Urothelium cell line (cell line): ENCODE results near the gene TFPI.
"Not testable (repeated sequence)": the region's sequence is repeated elsewhere in the genome, so short reads cannot be mapped to it uniquely, and the experiment has no call there.

Experiments
- DNase-seq: peaks from one replicate; pipeline ENCODE4 v3.0.0; 2011; ENCODE audit warnings: low spot score, mixed read lengths
- FAIRE-seq: peaks from 2 replicates; lab custom pipeline; 2011; peaks lifted over from hg19 to GRCh38; lab: Jason Lieb, UNC

The TFPI gene

DNA sequence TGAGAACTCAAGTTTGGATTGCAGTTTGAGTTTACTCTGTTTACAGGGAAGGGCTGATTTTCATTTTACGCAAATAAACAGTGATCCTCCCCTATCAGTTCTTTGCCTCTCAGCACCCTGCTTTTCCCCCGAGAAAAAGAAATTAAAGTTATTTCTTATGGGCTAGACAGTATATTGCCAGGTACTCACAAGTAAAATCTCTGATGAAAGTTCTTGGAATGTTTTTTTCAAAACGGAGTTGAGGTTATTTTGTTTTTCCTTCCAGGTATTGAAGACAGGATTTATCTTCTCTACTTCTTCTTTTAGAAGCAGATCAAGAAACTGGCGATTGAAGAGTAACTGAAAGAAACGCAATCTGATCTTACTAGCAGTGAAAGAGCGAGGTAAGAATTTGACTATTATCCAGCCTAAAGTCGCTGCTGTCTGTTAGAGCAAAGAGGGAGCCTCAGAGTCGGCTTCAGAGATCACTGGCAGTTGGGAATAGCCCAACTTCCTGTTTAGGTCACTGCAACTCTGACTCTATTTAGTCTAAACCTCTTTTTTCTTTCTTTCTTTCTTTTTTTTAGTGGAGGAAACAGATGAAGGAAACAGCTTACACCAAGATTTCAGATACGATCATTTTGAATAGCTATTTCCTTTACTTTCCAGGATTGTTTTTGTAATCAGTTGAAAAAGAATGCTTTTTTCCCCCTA, at the start of gene TFPI:
TSS of gene TFPI (minus strand) at position 425 of the 693 bp plus-strand sequence. CDS start 50,667 bp downstream, outside the sequence.
- FAIRE-seq: no peak
- DNase-seq: peak; percentile 39

DNA sequence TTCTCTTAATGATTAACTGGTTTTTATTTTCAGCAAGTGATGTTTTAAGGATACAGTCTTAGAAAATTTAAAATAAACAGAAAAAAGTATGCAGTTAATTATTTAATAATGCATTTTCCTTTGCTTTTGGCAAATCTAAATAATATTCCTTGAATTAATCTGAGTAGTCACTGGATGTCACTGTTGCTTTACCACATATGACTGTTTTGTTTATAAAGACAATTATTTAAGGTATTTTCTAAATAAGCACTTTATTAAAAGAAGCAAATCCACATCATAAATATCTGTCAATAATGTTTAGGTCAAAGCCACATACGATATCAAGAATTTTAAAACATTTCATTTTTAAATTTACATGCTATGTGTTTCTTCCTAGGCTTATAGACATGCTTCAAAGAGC, 40.6 kb upstream of the TFPI start:
- no peak for DNase-seq
- no peak for FAIRE-seq

DNA sequence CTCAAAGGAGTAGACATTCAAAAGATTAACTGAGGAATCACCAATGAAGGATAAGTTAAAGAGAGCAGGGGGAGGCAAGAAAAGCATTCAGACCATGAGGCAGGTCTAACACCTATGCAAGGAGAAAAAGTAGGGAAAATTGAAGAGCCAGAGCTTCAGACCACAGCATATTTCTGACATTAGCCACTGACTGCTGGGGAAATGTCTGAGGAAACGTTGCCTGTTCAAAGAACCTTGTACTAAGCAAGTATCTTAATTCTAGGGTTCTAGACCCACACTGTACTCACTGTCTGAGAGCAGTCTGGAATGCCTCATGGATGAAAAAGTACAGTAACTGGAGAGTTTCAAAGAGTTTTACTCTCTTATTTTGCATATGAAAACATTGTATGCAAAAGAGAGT, 39.5 kb upstream of the TFPI start:
- DNase-seq (peak; percentile 4), FAIRE-seq (no peak)

DNA sequence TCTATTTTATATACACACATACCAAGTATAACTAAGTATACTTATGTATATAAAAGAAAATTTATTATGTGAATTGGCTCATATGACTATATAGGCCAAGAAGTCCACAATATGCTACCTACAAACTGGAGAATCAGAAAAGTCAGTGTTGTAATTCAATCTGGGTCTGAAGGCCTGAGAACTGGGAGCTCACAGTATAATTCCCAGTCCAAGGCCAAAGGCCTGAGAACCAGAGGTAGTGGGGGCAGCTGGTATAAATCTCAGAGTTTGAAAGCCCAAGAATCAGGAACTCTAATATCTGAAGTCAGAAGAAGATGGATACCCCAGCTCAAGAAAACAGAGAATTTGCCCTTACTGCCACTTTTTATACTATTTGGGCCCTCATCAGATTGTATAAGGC, 38.9 kb upstream of the TFPI start:
- FAIRE-seq: no peak

DNA sequence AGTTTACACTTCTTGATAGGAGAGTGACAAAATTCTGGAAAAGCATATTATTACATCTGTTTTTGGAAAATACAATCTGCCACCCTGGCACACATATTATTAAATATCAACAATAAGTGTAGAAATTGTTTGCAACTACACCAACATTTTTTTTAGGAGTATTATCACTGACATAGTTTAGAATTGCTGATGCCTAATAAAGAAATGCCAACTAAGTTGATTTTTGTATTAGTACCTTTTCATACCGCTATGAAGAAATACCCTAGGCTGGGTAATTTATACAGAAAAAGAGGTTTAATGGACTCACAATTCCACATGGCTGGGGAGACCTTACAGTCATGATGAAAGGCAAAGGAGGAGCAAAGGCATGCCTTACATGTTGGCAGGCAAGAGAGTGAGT, 35.9 kb upstream of the TFPI start:
- DNase-seq: no peak
- no peak for FAIRE-seq

More for the DNA sequence above, 38.9 kb upstream of the TFPI start:
- DNase-seq: no peak

DNA sequence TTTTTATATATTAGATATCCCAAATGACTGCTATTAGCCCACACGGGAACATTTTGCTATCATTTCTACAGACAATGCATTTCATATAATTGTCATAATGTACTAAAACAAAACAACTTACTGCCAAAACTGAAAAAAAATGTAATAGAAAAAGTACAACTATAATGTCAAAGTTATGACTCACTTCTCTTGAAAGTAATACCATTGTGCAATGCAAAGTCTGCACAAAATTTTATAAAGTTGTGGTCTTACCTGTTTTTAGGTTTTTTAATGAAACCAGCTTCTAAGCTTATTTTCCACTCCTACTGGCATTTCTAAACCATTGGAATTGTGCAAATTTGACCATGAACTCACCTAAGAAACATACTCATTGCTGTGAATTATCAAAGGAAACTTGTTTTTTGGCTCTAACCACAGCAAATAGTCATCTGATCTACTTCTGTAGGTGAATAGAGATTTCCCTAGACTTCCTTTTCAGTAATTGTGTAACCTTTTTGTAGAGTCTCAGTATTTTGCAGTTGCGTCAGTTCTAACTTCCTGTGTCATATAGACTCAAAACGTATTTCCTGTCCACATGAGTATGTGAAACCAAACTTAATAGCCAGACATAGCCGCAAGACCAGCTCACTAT, 31.9 kb upstream of the TFPI start:
- DNase-seq (no peak), FAIRE-seq (no peak)

DNA sequence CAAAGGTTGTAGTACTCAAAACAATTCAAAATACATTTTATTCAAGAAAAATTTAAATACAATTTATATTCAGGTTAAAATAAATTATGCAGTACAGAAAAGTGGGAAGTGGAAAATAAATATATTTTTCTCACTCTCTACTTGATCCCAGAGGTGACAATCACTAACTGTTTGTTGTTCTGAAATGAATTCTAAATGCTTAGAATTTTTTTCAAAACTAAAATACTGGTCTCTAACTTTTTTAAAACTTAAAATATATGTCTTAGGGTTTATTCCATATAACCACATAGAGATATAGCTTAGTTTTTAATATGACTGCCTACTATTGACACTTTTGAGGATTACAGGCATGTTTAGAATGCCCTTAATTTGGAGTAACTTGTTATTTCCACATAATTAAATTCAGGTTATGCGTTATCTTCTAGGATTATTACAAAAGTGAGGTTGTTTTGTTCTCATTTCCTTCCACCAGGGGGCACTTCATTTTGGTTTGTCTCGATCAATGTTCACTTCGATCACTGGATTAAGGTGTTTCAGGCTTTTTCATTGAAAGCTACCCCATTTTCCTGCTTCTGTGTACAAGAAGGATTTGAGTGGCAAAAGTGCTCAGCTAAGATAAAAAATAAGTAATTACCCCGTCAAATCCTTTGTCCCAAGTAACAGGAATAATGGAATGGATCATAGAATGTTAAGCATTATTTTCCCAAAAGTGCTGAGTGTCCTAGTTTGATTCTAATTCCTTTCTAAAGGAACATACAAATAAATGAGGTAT, 27.1 kb upstream of the TFPI start:
- FAIRE-seq: no peak
- peak; percentile 14 for DNase-seq

DNA sequence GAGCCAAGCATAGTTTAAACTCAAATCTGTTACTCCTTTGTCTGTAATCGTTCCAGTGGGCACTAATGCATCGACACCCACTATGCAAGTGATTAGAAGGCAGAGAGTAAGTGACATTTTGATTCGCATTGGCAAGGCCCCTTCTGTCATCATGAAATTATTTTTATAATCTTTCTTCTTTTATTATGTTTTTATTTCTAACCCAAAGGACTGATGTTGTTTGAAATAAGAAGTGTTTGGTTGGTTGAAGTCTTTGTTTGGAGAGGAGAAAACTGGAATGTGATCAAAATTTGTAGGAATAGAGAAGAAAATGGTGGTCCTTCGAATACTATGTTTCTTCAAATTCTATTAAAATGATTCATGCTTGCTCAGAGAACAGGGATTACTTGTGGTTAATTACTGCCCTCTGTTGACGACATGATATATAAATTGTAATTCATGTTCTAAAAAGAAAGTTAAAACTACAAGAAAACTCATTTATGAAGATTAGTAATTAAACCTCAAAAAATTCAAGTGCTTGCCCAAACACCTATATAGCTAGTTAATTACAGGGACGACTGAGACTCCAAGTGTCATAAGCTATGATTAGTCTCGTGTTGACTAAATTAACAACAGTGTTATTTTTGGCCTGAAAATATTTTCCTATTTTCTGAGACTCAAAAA, 26.4 kb upstream of the TFPI start:
- FAIRE-seq: no peak
- DNase-seq: peak; percentile 16

DNA sequence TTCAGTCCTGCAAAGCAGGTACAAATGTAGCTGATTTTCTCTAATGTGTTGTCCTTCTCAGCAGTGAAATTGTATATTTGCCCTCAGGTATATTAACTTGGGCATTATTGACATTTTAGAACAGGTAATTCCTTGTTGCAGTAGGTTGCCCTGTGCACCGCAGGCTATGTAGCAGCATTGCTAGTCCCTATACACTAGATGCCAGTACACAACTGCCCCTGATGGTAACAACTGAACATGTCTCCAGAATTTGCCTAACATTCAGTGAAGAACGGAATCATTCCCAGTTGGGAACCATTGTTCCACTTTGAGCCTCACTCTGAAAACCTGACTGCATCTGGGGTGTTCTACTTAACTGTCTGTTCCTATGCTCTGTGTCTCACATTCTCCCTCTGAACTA, 23.1 kb upstream of the TFPI start:
- DNase-seq (no peak), FAIRE-seq (no peak)

DNA sequence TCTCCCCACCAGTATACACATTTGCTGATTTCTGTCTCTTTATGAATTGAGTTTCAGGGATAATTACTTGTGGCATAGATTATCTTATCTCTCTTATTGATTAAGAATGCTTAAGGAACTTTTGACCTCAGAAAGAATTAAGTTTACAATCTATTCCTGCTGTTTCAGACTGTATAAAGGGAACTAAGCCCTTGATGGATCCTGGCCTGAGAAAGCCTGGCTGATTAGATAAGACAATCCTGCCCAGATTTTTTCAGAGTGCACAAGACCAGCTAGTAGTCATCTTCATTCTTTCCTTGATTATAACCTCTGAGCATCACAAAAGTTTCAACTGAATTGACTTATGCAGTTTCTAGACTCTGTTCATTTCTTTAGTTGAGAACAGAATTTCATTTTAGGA, 22.7 kb upstream of the TFPI start:
- DNase-seq: no peak
- FAIRE-seq: no peak

DNA sequence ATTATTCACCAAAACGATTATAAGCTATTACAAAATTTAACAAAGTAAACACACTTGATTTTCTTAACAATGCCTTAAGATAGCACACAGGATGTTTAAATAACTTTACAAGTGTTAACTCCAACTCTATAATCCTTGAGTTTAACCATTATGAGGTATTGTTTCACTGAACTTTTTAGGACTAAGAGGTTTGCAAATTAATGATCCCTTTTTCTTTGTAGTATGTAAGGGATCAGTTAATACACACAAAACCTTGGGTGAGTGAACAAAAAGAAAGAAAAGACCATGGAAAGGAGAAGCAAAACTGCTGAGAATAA, 21.5 kb upstream of the TFPI start:
- DNase-seq: no peak
- no peak for FAIRE-seq

DNA sequence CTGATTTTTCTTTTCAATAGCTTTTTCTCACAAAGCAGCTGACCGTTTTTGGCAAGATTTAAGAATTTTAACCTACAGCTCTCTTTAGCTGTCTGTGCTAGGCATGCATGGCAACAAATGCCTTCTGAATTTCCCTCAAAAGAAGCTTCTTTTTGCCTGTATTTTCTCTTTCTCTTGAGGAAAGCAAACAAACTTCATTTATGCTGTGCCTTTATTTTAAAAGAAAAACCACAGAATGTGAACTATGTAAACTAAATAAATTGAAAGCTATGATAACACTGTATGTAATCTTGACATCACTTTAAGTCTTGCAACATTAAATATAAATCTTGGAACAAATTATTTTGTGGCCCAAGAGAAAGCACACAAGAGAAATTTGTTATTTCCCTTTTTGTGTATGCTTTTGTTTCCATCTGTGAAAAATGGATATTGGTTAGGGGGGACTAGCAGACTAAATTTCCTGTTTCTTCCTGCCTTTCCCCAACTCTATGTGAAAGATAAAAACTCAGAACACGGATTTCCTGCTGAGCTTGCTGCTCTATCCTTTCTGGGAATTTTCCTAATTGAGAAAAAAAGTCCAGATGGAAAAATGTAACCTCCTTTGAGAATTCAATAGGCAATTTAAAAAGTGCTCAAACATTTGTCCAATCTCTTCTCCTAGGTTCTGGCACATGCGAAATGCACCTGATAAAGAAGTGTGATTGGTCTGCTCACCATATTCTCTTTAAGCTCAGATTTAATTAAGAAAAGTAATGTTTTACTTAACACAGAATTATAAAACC, 20.9 kb upstream of the TFPI start:
- FAIRE-seq (no peak), DNase-seq (no peak)

DNA sequence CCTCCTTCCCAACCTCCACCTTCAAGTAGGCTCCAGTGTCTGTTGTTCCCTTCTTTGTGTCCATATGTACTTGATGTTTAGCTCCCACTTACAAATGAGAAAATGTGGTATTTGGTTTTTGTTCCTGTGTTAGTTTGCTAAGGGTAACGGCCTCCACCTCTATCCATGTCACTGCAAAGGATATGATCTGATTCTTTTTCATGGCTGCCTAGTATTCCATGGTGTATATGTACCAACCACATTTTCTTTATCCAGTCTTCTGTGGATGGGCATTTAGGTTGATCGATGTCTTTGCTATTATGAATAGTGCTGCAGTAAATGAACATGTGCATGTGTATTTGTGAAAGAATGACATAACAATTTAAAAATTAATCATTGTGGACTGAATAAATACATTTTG, 19.5 kb upstream of the TFPI start:
- peak; percentile 30 for FAIRE-seq
- no peak for DNase-seq

DNA sequence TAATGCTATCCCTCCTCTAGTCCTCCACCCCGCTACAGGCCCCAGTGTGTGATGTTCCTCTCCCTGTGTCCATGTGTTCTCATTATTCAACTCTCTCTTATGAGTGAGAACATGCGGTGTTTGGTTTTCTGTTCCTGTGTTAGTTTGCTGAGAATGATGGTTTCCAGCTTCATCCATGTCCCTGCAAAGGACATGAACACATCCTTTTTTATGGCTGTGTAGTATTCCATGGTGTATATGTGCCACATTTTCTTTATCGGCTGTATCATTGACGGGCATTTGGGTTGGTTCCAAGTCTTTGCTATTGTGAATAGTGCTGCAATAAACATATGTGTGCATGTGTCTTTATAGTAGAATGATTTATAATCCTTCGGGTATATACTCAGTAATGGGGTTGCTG, 17.8 kb upstream of the TFPI start:
- not testable (repeated sequence) for FAIRE-seq, DNase-seq

DNA sequence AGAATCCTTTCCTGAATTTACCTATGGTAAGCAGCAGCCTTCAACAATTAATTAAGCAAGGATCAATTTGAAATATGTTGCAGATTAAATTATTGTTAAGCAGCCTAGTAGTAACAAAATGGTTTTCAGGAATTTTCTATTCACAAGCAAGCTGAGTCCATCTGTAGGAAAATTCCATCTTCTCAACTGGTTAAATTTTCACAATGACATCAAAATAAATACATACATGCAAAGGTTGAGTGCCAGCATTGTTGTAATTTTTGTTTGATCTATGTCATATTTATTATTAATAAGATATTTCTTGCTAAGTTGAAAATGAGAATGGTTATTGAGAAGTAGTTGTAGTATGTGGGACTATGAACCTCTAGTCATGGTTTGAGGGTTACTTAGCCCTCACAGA, 15.3 kb upstream of the TFPI start:
- no peak for FAIRE-seq

DNA sequence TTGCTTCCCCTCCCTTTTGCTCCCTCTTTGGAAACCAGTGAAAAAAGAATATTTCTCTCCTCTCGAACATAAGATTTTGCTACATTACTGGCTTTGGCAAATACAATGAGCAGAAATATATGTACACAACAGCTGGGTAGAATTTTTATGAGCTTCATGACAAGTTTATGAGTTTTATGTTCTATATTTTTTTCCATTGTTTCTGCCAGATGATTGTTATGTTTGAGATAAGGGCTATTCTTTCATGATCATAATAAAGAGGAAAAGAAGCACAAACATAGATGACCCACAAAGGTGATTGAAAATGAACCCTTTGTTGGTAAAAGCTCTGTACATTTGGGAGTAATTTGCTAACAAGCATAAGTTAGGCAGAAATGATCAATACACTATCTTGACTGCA, 14.8 kb upstream of the TFPI start:
- DNase-seq (no peak), FAIRE-seq (no peak)

More for the DNA sequence above, 15.3 kb upstream of the TFPI start:
- no peak for DNase-seq

DNA sequence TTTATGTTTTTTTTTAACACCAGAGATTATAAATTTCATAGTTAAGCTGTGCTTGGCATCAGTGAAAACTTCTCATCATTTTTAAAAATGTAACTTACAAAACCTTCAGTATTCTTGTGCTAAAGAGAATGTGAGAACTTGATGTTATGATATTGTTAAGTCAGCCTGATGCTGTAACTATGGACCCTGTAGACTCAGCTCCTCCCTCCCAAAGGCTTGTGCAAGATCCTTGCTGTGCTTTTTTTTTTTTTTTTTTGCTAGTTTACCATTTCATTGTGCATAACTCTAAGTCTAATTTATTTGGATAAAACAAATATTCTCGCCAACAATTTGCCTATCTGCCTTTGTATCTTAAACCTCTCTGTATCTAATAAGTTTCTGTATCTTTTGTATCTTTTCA, 12.9 kb upstream of the TFPI start:
- no peak for DNase-seq
- no peak for FAIRE-seq

DNA sequence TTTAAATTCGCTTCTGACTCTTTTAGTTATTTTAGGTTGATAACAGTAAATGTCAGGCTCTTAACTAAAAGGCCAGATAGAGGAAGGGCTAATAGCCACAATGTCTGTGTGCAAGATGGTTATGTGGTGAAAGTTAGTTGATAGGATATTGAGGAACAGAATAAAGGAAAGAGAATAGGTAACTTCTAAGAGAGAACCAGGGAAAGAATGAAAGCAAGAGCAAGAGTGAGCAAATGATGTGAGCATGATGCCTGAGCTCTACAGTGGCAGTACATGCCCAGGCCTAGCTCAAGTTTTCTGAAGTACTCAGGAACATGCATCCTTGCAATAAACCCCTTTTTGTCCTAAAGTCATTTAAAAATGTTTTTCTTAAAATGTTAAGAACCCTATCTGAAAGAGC, 12.5 kb upstream of the TFPI start:
- DNase-seq: no peak
- FAIRE-seq: no peak

DNA sequence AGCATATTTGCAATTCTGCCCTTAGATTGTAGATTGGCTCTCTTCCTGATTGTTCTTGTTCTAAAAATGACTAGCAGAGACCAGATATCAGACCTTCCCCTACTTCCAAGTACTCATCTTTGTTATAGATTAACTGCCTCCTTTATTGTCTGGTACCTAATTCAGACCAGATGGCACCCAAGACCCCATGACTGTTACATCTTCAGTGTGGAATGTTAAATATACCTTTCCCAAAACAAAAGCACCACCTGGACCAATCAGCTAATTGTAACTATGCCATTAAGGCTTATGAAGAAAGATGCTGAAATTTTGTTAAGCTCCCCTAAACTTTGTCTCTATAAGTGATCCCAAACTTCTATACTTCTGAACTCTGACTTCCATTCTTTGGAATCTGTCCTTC, 12.0 kb upstream of the TFPI start:
- DNase-seq: no peak

DNA sequence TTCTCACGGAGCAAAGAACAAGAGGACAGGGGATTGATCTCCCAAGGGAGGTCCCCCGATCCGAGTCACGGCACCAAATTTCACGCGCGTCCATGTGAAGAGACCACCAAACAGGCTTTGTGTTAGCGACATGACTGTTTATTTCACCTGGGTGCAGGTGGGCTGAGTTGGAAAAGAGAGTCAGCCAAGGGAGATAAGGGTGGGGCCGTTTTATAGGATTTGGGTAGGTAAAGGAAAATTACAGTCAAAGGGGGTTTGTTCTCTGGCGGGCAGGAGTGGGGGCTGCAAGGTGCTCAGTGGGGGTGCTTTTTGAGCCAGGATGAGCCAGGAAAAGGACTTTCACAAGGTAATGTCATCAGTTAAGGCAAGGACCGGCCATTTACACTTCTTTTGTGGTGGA, 11.4 kb upstream of the TFPI start:
- not testable (repeated sequence) for DNase-seq, FAIRE-seq

More for the DNA sequence above, 12.0 kb upstream of the TFPI start:
- no peak for FAIRE-seq

DNA sequence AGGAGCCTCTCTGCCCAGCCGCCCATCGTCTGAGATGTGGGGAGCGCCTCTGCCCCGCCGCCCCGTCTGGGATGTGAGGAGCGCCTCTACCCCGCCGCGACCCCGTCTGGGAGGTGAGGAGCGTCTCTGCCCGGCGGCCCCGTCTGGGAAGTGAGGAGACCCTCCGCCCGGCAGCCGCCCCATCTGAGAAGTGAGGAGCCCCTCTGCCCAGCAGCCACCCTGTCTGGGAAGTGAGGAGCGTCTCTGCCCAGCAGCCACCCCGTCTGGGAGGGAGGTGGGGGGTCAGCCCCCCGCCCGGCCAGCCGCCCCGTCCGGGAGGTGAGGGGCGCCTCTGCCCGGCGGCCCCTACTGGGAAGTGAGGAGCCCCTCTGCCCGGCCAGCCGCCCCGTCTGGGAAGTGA, 2.3 kb upstream of the TFPI start:
- not testable (repeated sequence) for DNase-seq, FAIRE-seq
